ENCODE measurements around the gene SLC6A8.

GRCh38 chrX:153670748-153671588, 16.8 kb upstream of the SLC6A8 start:
- no peak for TF ChIP-seq CTCF (IDR thresholded peaks at IDR 0.05)
- no peak for TF ChIP-seq POLR2AphosphoS5 (IDR thresholded peaks at IDR 0.05)
